Cerebellar cortex (tissue), 1 donor: ENCODE results near the gene QSER1.

Source experiments
- DNase-seq: peaks from one replicate; pipeline ENCODE4 v3.0.0-alpha.2; 2015; ENCODE audit warnings: low spot score

The QSER1 gene

GRCh38 chr11:32890843-32891656 is 1.6 kb upstream of the QSER1 start:
- peak; percentile 25 for DNase-seq

GRCh38 chr11:32891657-32892354 is 805 bp upstream of the QSER1 start:
- peak; percentile 47 for DNase-seq

- DNase-seq: no peak
These were observed 407 bp downstream of the QSER1 start for GRCh38 chr11:32893093-32893342.

- DNase-seq: peak; percentile 53
These were observed 935 bp downstream of the QSER1 start for GRCh38 chr11:32893343-32894148.

- peak; percentile 84 for DNase-seq
These were observed 1.7 kb downstream of the QSER1 start for GRCh38 chr11:32894149-32894827.

GRCh38 chr11:32894921-32895320 is 2.3 kb downstream of the QSER1 start:
- no peak for DNase-seq

GRCh38 chr11:32895471-32895870 is 2.9 kb downstream of the QSER1 start:
- DNase-seq: no peak

GRCh38 chr11:32897103-32897502 is 4.5 kb downstream of the QSER1 start:
- DNase-seq: no peak

GRCh38 chr11:32899438-32899837 is 6.8 kb downstream of the QSER1 start:
- DNase-seq: no peak

GRCh38 chr11:32902089-32902665 is 9.6 kb downstream of the QSER1 start:
- DNase-seq: no peak

- no peak for DNase-seq
These were observed 12.5 kb downstream of the QSER1 start for GRCh38 chr11:32905028-32905667.

- no peak for DNase-seq
These were observed 16.0 kb downstream of the QSER1 start for GRCh38 chr11:32908619-32909018.

- DNase-seq: no peak
These were observed 18.8 kb downstream of the QSER1 start for GRCh38 chr11:32911413-32911812.

- DNase-seq: no peak
These were observed 20.8 kb downstream of the QSER1 start for GRCh38 chr11:32913445-32913844.

GRCh38 chr11:32916361-32916760 is 23.8 kb downstream of the QSER1 start:
- no peak for DNase-seq

GRCh38 chr11:32916994-32917393 is 24.4 kb downstream of the QSER1 start:
- DNase-seq: no peak

GRCh38 chr11:32918427-32918826 is 25.8 kb downstream of the QSER1 start:
- DNase-seq: no peak

GRCh38 chr11:32919338-32919737 is 26.7 kb downstream of the QSER1 start:
- no peak for DNase-seq

GRCh38 chr11:32920570-32920969 is 28.0 kb downstream of the QSER1 start:
- DNase-seq: no peak

GRCh38 chr11:32921204-32921603 is 28.6 kb downstream of the QSER1 start:
- no peak for DNase-seq

- no peak for DNase-seq
These were observed 39.0 kb downstream of the QSER1 start for GRCh38 chr11:32931606-32932005.
